Thoracic aorta (tissue), 2 donors: Measurements from ENCODE around the gene HDAC11. TPM values are rescaled to one million over a fixed set of nuclear protein-coding genes. Genes with fewer than 3 reads are reported as not detected.
A peak's percentile ranks its signal among the peaks of the same experiment; 100 is the strongest.

Source experiments
- ATAC-seq: fragments of 150-250 bp; one replicate; pipeline ENCODE4 v1.8.0; 2017; ENCODE audit warnings: low read depth; ENCODE audit not compliant: insufficient number of reproducible peaks, low FRiP score
- DNase-seq: peaks from one replicate; pipeline ENCODE4 v3.0.0-alpha.2; 2020; ENCODE audit warnings: low spot score
- H3K27ac ChIP-seq, 2 donors: fragments of 200-600 bp; sonication (generic); 1 replicate in 1 of 2; 2 replicates in 1 of 2; pipeline ENCODE4 v1.5.1; 2016; ENCODE audit warnings: mild to moderate bottlenecking in 2 of 2, moderate library complexity in 2 of 2
- H3K27me3 ChIP-seq: fragments of 200-600 bp; sonication (generic); replicated peaks from 2 replicates; pipeline ENCODE4 v1.6.0; 2016; ENCODE audit warnings: mild to moderate bottlenecking; ENCODE audit not compliant: insufficient read depth
- H3K36me3 ChIP-seq: fragments of 200-600 bp; sonication (generic); one replicate; pipeline ENCODE4 v1.5.1; 2016
- H3K4me1 ChIP-seq, 2 donors: fragments of 200-600 bp; sonication (generic); 1 replicate in 1 of 2; 2 replicates in 1 of 2; pipeline versions ENCODE4 v1.5.1 to v1.6.0; 2016; ENCODE audit warnings: low read depth in 2 of 2, mild to moderate bottlenecking in 1 of 2; ENCODE audit not compliant: control insufficient read depth in 1 of 2
- H3K4me3 ChIP-seq: fragments of 200-600 bp; sonication (generic); 2 replicates; pipeline ENCODE4 v1.5.1; 2016; ENCODE audit warnings: mild to moderate bottlenecking
- H3K9me3 ChIP-seq: fragments of 200-600 bp; sonication (generic); 2 replicates; pipeline ENCODE4 v1.5.1; 2016
- CTCF ChIP-seq: fragments of 200-600 bp; sonication (generic); IDR thresholded peaks from one replicate; pipeline ENCODE4 v1.5.1; 2019; ENCODE audit warnings: antibody characterized with exemption
- total RNA-seq, 2 donors: library from RNA; depleted of rRNA; stranded (reverse); fragments of >200 nt; gene quantifications; one replicate each; pipeline versions ENCODE4 v1.1.0 to v1.2.3, GENCODE V29; 2016

Gene HDAC11
- total RNA-seq, 2 donors from 2014 or later, result 15.8 to 17.4 TPM

- Histone ChIP-seq H3K4me3 (no peak overlapping the region), H3K9me3 (no peaks in the 10 kb centered on the region), H3K27me3 (no peaks in the 10 kb centered on the region), H3K27ac (peak overlapping the region in 1 of 2 donors; percentile 12), H3K4me1 (no peaks in the 10 kb centered on the region), H3K36me3 (no peaks in the 10 kb centered on the region)
- TF ChIP-seq CTCF, result no peak
- ATAC-seq (no peak), DNase-seq (no peak)
Observed at GRCh38 chr3:13536832-13537231, 56.7 kb downstream of the HDAC11 start.

- ATAC-seq (no peak), DNase-seq (no peak)
- Histone ChIP-seq H3K27me3 (no peaks in the 10 kb centered on the region), H3K4me1 (no peaks in the 10 kb centered on the region), H3K4me3 (no peak overlapping the region), H3K9me3 (no peaks in the 10 kb centered on the region), H3K27ac (peak overlapping the region in 1 of 2 donors; percentile 18), H3K36me3 (no peaks in the 10 kb centered on the region)
- TF ChIP-seq CTCF, result no peak
Observed at GRCh38 chr3:13537244-13537908, 57.3 kb downstream of the HDAC11 start.

- H3K27ac ChIP-seq, result peak overlapping the region in 1 of 2 donors; percentile 18
Observed at GRCh38 chr3:13537909-13538296, 57.8 kb downstream of the HDAC11 start.

GRCh38 chr3:13538520-13539291, 58.6 kb downstream of the HDAC11 start:
- Histone ChIP-seq H3K27ac (peak overlapping the region in 1 of 2 donors; percentile 18), H3K27me3 (no peaks in the 10 kb centered on the region), H3K4me1 (peaks cover 0 to 3% of the 10 kb centered on the region in 2 donors), H3K9me3 (no peaks in the 10 kb centered on the region), H3K36me3 (no peaks in the 10 kb centered on the region), H3K4me3 (no peak overlapping the region)
- DNase-seq (no peak), ATAC-seq (no peak)
- no peak for TF ChIP-seq CTCF

More at GRCh38 chr3:13537909-13538296, 57.8 kb downstream of the HDAC11 start:
- TF ChIP-seq CTCF, result no peak
- Histone ChIP-seq H3K9me3 (no peaks in the 10 kb centered on the region), H3K4me3 (no peak overlapping the region), H3K36me3 (no peaks in the 10 kb centered on the region), H3K4me1 (no peaks in the 10 kb centered on the region), H3K27me3 (no peaks in the 10 kb centered on the region)
- DNase-seq, result no peak
- ATAC-seq, result peak; percentile 51

GRCh38 chr3:13539292-13539638, 59.2 kb downstream of the HDAC11 start:
- Histone ChIP-seq H3K9me3 (no peaks in the 10 kb centered on the region), H3K27me3 (no peaks in the 10 kb centered on the region), H3K4me3 (no peak overlapping the region), H3K27ac (no peak overlapping the region), H3K36me3 (no peaks in the 10 kb centered on the region), H3K4me1 (peaks cover 0 to 6% of the 10 kb centered on the region in 2 donors)
- ATAC-seq, result no peak
- TF ChIP-seq CTCF, result no peak
- no peak for DNase-seq
